Thyroid gland (tissue), 4 donors: Measurements from ENCODE around the gene HEXB.

Source experiments
- CTCF ChIP-seq, 6 experiments: fragments of 200-600 bp in 3 of 6; fragments of 450-650 bp in 3 of 6; sonication (generic) in 3 of 6; IDR thresholded peaks; one replicate each; pipeline ENCODE4 v1.5.1; 2016 to 2019; ENCODE audit warnings: antibody characterized with exemption in 6 of 6, mild to moderate bottlenecking in 2 of 6, inconsistent platforms in 1 of 6, moderate library complexity in 1 of 6
- POLR2A ChIP-seq, 2 donors: fragments of 450-650 bp; IDR thresholded peaks; one replicate each; pipeline ENCODE4 v1.6.1; 2017; ENCODE audit warnings: antibody characterized with exemption in 2 of 2, mild to moderate bottlenecking in 2 of 2, moderate library complexity in 1 of 2

GRCh38 chr5:74655716-74656115 is 29.3 kb upstream of the HEXB start:
- TF ChIP-seq CTCF (IDR thresholded peaks at IDR 0.05) (no peak), POLR2A (IDR thresholded peaks at IDR 0.05) (no peak)
